HL-60 (cell line): ENCODE results near the gene ACVRL1.

Experiments used
- DNase-seq, 2 experiments: peaks; one replicate each; pipeline ENCODE4 v3.0.0-alpha.2; 2010 to 2020; ENCODE audit warnings: low read depth in 1 of 2, low spot score in 1 of 2
- H3K27ac ChIP-seq: fragments of 250-450 bp; sonication (Bioruptor Pico); replicated peaks from 2 replicates; pipeline ENCODE4 v1.5.1; 2020; ENCODE audit warnings: mild to moderate bottlenecking, moderate library complexity
- H3K27me3 ChIP-seq: fragments of 250-450 bp; sonication (Bioruptor Pico); 2 replicates; pipeline ENCODE4 v1.5.1; 2021; ENCODE audit warnings: mild to moderate bottlenecking, moderate library complexity; ENCODE audit not compliant: insufficient read depth, poor library complexity, severe bottlenecking
- H3K4me3 ChIP-seq: replicated peaks from 2 replicates; pipeline ENCODE4 v1.5.1; 2011; ENCODE audit warnings: mild to moderate bottlenecking, control low read depth, low read length; ENCODE audit not compliant: insufficient read depth
- CTCF ChIP-seq: IDR thresholded peaks from one replicate; pipeline ENCODE4 v1.5.1; 2011; ENCODE audit warnings: low read length, control low read depth, inconsistent platforms; ENCODE audit not compliant: insufficient read depth
- GABPA ChIP-seq: IDR thresholded peaks from 2 replicates; pipeline ENCODE4 v1.6.1; 2012; ENCODE audit warnings: low read depth
- POLR2AphosphoS5 ChIP-seq: IDR thresholded peaks from 2 replicates; pipeline ENCODE4 v1.6.1; 2012; ENCODE audit warnings: low read depth
- REST ChIP-seq: IDR thresholded peaks from 2 replicates; pipeline ENCODE4 v1.6.1; 2012; ENCODE audit warnings: low read depth; ENCODE audit not compliant: insufficient replicate concordance
- SPI1 ChIP-seq: IDR thresholded peaks from 2 replicates; pipeline ENCODE4 v1.6.1; 2012; ENCODE audit warnings: low read depth, mild to moderate bottlenecking, borderline replicate concordance

ACVRL1 gene

GRCh38 chr12:51907856-51908425 lies 637 bp downstream of the ACVRL1 start:
- no peak overlapping the region for H3K4me3 ChIP-seq
- H3K27me3 ChIP-seq, result peaks cover 18% of the 10 kb centered on the region
- no peak for DNase-seq
- TF ChIP-seq SPI1 (no peak), CTCF (no peak), REST (no peak), POLR2AphosphoS5 (no peak), GABPA (no peak)
- no peak overlapping the region for H3K27ac ChIP-seq

GRCh38 chr12:51908876-51909592 lies 1.7 kb downstream of the ACVRL1 start:
- H3K27ac ChIP-seq, result no peak overlapping the region
- H3K4me3 ChIP-seq, result no peak overlapping the region
- TF ChIP-seq GABPA (no peak), CTCF (no peak), SPI1 (no peak), REST (no peak), POLR2AphosphoS5 (no peak)
- DNase-seq, result no peak
- H3K27me3 ChIP-seq, result peaks cover 18% of the 10 kb centered on the region

- peaks cover 18% of the 10 kb centered on the region for H3K27me3 ChIP-seq
- no peak overlapping the region for H3K27ac ChIP-seq
- TF ChIP-seq SPI1 (no peak), GABPA (no peak), REST (no peak), POLR2AphosphoS5 (no peak), CTCF (no peak)
Observed at GRCh38 chr12:51910168-51910567, 2.9 kb downstream of the ACVRL1 start.

More at GRCh38 chr12:51910168-51910567, 2.9 kb downstream of the ACVRL1 start:
- no peak for DNase-seq
- H3K4me3 ChIP-seq, result no peak overlapping the region
